Ovary (tissue), 9 donors: ENCODE results near the gene PCGF5. TPM values are rescaled to one million over a fixed set of nuclear protein-coding genes. Genes with fewer than 3 reads are reported as not detected.
"Not testable (repeated sequence)": the region's sequence is repeated elsewhere in the genome, so short reads cannot be mapped to it uniquely, and the experiment has no call there.

ENCODE experiments used
- DNase-seq, 5 donors: peaks; one replicate each; pipeline ENCODE4 v3.0.0-alpha.2; 2019 to 2020
- H3K27ac ChIP-seq, 2 donors: fragments of 200-600 bp; one replicate each; pipeline versions ENCODE4 v1.5.1 to v1.8.0; 2019 to 2022
- H3K27me3 ChIP-seq: fragments of 200-600 bp; one replicate; pipeline ENCODE4 v1.8.0; 2022
- H3K36me3 ChIP-seq: fragments of 200-600 bp; sonication (generic); one replicate; pipeline ENCODE4 v1.5.1; 2019
- H3K4me1 ChIP-seq: one replicate; pipeline ENCODE4 v1.8.1; 2013; ENCODE audit warnings: mild to moderate bottlenecking, moderate library complexity; ENCODE audit not compliant: insufficient read depth
- H3K4me3 ChIP-seq: fragments of 200-600 bp; sonication (generic); one replicate; pipeline ENCODE4 v1.5.1; 2017
- H3K9me3 ChIP-seq, 2 donors: fragments of 200-600 bp in 1 of 2; sonication (generic) in 1 of 2; one replicate each; pipeline versions ENCODE4 v1.5.1 to v1.8.1; 2013 to 2019; ENCODE audit warnings: mild to moderate bottlenecking in 1 of 2, moderate library complexity in 1 of 2
- CTCF ChIP-seq, 3 donors: fragments of 450-650 bp in 2 of 3; fragments of 200-600 bp in 1 of 3; IDR thresholded peaks; one replicate each; pipeline versions ENCODE4 v1.5.1 to v1.8.0; 2016 to 2022; ENCODE audit warnings: antibody characterized with exemption in 3 of 3, mild to moderate bottlenecking in 1 of 3
- EP300 ChIP-seq: sonication (generic); formaldehyde crosslinking; IDR thresholded peaks from one replicate; pipeline ENCODE4 v1.6.1; 2017; ENCODE audit warnings: antibody characterized with exemption
- POLR2A ChIP-seq: fragments of 450-650 bp; IDR thresholded peaks from one replicate; pipeline ENCODE4 v1.6.1; 2017; ENCODE audit warnings: antibody characterized with exemption, mild to moderate bottlenecking, moderate library complexity
- WGBS, 3 donors: extraction: QIAGEN DNeasy Blood & Tissue Kit in 1 of 3; methylation state at CpG; one replicate each; pipeline versions ENCODE4 v1.1.5 to v1.1.7; 2013 to 2017; 5-methylcytosine and 5-hydroxymethylcytosine counted together
- intact Hi-C, 4 donors: fragments of 100-400 bp; cut with DNase I; formaldehyde crosslinking; loops; one replicate each; pipeline versions ENCODE4 v1.11.0 to v1.15.1; 2022 to 2023
- polyA plus RNA-seq, 2 donors: library from polyadenylated mRNA; stranded (reverse); fragments of 200-250 nt in 1 of 2; fragments of 350-450 nt in 1 of 2; fragmentation: Illumina TruSeq in 1 of 2; extraction: RNeasy Lipid Tissue Mini Kit (QIAGEN cat#74804) in 1 of 2; gene quantifications; one replicate each; pipeline ENCODE4 v1.2.3, GENCODE V29; 2013 to 2014
- total RNA-seq, 7 donors: library from RNA; depleted of rRNA in 2 of 7; stranded (reverse); fragments of >200 nt in 2 of 7; fragmentation: NEBNext Ultra II Directional in 3 of 7; extraction: Animal tissue kit (Norgen Biotek cat#: 25700) in 3 of 7; gene quantifications; one replicate each; pipeline versions ENCODE4 v1.1.0 to v1.2.4, GENCODE V29; 2016 to 2023
- donor health status: DM: no; HTN: no; CAD: no; lungs with moderate emphysema.
- donor health status: DM: no; HTN: no; CAD: no.
- donor health status: Bipolar disorder and iron deficiency.
- donor health status: DM: yes; HTN: yes; CAD: no.
- donor health status: DM: no; HTN: no; CAD: no.
- donor health status: DM: yes; HTN: yes; CAD: no.

PCGF5 gene
- total and polyA plus RNA-seq, 9 donors: 13.1 to 49.0 (median 36.1) TPM

- intact Hi-C loops: no loop called here
- Histone ChIP-seq H3K9me3 (no peaks in the 10 kb centered on the region), H3K27me3 (no peaks in the 10 kb centered on the region), H3K4me1 (no peaks in the 10 kb centered on the region), H3K4me3 (no peak overlapping the region), H3K36me3 (no peaks in the 10 kb centered on the region), H3K27ac (no peak overlapping the region)
- TF ChIP-seq CTCF (IDR thresholded peaks at IDR 0.05) (no peak), POLR2A (no peak), EP300 (no peak)
- DNase-seq: no peak
These were observed 97.1 kb downstream of the PCGF5 start for GRCh38 chr10:91317541-91317940.

GRCh38 chr10:91319336-91319735 is 98.9 kb downstream of the PCGF5 start:
- WGBS, 3 donors: 87 to 94% (median 93%) methylated on average over 4 of the region's 4 CpGs
- Histone ChIP-seq H3K4me3 (no peak overlapping the region), H3K9me3 (no peaks in the 10 kb centered on the region), H3K27me3 (no peaks in the 10 kb centered on the region), H3K4me1 (no peaks in the 10 kb centered on the region), H3K27ac (no peak overlapping the region), H3K36me3 (no peaks in the 10 kb centered on the region)
- intact Hi-C loops: no loop called here
- TF ChIP-seq POLR2A (no peak), EP300 (no peak), CTCF (IDR thresholded peaks at IDR 0.05) (no peak)
- no peak for DNase-seq

- 95 to 97% (median 96%) methylated on average over 21 to 44 of the region's 44 CpGs for WGBS, 3 donors
- H3K36me3 ChIP-seq, intact Hi-C loops, H3K27me3 ChIP-seq, DNase-seq, H3K4me1 ChIP-seq, H3K9me3 ChIP-seq, H3K27ac ChIP-seq, H3K4me3 ChIP-seq: not testable (repeated sequence)
These were observed 102.9 kb downstream of the PCGF5 start for GRCh38 chr10:91323293-91323905.

GRCh38 chr10:91328320-91328984 is 108.0 kb downstream of the PCGF5 start:
- Histone ChIP-seq H3K4me1 (no peaks in the 10 kb centered on the region), H3K4me3 (no peak overlapping the region), H3K27ac (no peak overlapping the region), H3K36me3 (no peaks in the 10 kb centered on the region), H3K9me3 (no peaks in the 10 kb centered on the region), H3K27me3 (no peaks in the 10 kb centered on the region)
- 87 to 92% (median 91%) methylated on average over 4 of the region's 4 CpGs for WGBS, 3 donors
- TF ChIP-seq CTCF (IDR thresholded peaks at IDR 0.05): no peak
- no peak for TF ChIP-seq POLR2A
- no peak for TF ChIP-seq EP300
- DNase-seq: no peak
- intact Hi-C loops: no loop called here

Other genes with a start within 250 kb of the PCGF5 start
- 10 to 100 TPM; 16.5 to 22.3 (median 20.2) TPM for gene HECTD2, start 189.7 kb downstream of the PCGF5 start, total RNA-seq
- 10 to 100 TPM in 1 of 2 donors, 1 to 10 TPM in 1; 8.4 to 10.9 TPM for gene HECTD2, start 189.7 kb downstream of the PCGF5 start, polyA plus RNA-seq